Measurements from ENCODE around the gene ALDH2. TPM values are rescaled to one million over a fixed set of nuclear protein-coding genes. Genes with fewer than 3 reads are reported as not detected.

ALDH2 gene
- total and polyA plus RNA-seq, 9 of the 15 experiments (the other 6 are each of a cell fraction or from before 2014, with no cell fraction given) = 1.9 to 22.5 (median 12.2) TPM

GRCh38 chr12:111745211-111745610 lies 21.5 kb upstream of the ALDH2 start:
- POLR2A ChIA-PET = interaction anchor here (0.8 to 2.0 kb wide), 5 partner anchors 11 to 275 kb away, joined by 3 to 7 read pairs (median 4); no protein-coding TSS in a partner anchor
- CTCF ChIA-PET (ENCODE audit: low intra/inter-chr PET ratio) = interaction anchor here (0.6 kb wide), 1 partner anchor 68 kb away, joined by 3 read pairs; no protein-coding TSS in a partner anchor
- Histone ChIP-seq H3K36me3 (ENCODE audit: control insufficient read depth, insufficient read depth, low read length) (peaks cover 22% of the 10 kb centered on the region; the same call in 2 of the 3 replicates), H3K9me1 (ENCODE audit: control insufficient read depth, insufficient read depth, low read length) (no peaks in the 10 kb centered on the region), H3K27me3 (ENCODE audit: control insufficient read depth in 2 of 2, insufficient read depth in 2 of 2, low read length in 2 of 2) (no peaks in the 10 kb centered on the region), H3K4me1 (replicated peaks in 1 of 2; ENCODE audit: control insufficient read depth in 2 of 2, insufficient read depth in 2 of 2, low read length in 2 of 2) (peaks cover 14 to 25% of the 10 kb centered on the region in 2 experiments), H3K27ac (ENCODE audit: extremely low read depth, low read depth, low read length) (no peak overlapping the region), H3K4me3 (no peak overlapping the region), H3K79me2 (ENCODE audit: control insufficient read depth, insufficient read depth, low read length) (no peaks in the 10 kb centered on the region), H3K9ac (ENCODE audit: insufficient read depth in 1 of 2, low read depth in 2 of 2, low read length in 2 of 2) (no peak overlapping the region; a peak in 1 of 4 replicates), H2AFZ (ENCODE audit: low read depth, low read length) (no peak overlapping the region), H3K9me3 (replicated peaks; ENCODE audit: control insufficient read depth, insufficient read depth, low read depth, low read length) (no peaks in the 10 kb centered on the region), H3K4me2 (ENCODE audit: insufficient read depth, low read length) (no peak overlapping the region), H4K20me1 (replicated peaks; ENCODE audit: control insufficient read depth, insufficient read depth, low read length) (no peaks in the 10 kb centered on the region)
- DNase-seq (ENCODE audit: extremely low read depth in 1 of 4, low spot score in 3 of 4) (no peak), FAIRE-seq (no peak), ATAC-seq (no peak)
- WGBS (ENCODE audit: insufficient coverage, low coverage, missing lambda C conversion rate) = 37% methylated on average over 4 of the region's 4 CpGs
- in situ Hi-C loops (cut with MboI) (no loop called here), intact Hi-C loops (cut with micrococcal nuclease) (no loop called here)
- no TSS peak for BruUV-seq (replicated peaks)
- TF ChIP-seq ILK (tag; IDR thresholded peaks at IDR 0.05; ENCODE audit: borderline replicate concordance, low read depth) (no peak), BHLHE40 (IDR thresholded peaks at IDR 0.05; ENCODE audit: low read length) (peak; percentile 35; the same call in 1 of the 2 replicates), ZNF395 (CRISPR knock-in tag; IDR thresholded peaks at IDR 0.05) (no peak), MED1 (CRISPR knock-in tag; IDR thresholded peaks at IDR 0.05; ENCODE audit: borderline replicate concordance) (no peak), CREM (IDR thresholded peaks at IDR 0.05; ENCODE audit: low read depth) (no peak), MAFG (tag; conservative IDR thresholded peaks at IDR 0.05) (peak; percentile 47), C11orf30 (IDR thresholded peaks at IDR 0.05; ENCODE audit: low read depth) (peak; percentile 60), E2F3 (CRISPR knock-in tag; IDR thresholded peaks at IDR 0.05) (no peak), XRCC4 (IDR thresholded peaks at IDR 0.05; ENCODE audit: extremely low read depth, insufficient read depth, insufficient read length) (no peak), ZNF766 (CRISPR knock-in tag; conservative IDR thresholded peaks at IDR 0.05) (no peak), PKNOX1 (IDR thresholded peaks at IDR 0.05) (peak; percentile 17; the same call in 1 of the 2 replicates), ZNF316 (IDR thresholded peaks at IDR 0.05) (peak; percentile 73), FOXK2 (conservative IDR thresholded peaks at IDR 0.05 in 1 of 2, IDR thresholded peaks at IDR 0.05 in 1 of 2; ENCODE audit: low read depth in 2 of 2) (no peak), CBFA2T3 (IDR thresholded peaks at IDR 0.05) (peak; percentile 18; the same call in 1 of the 2 replicates), MAFF (IDR thresholded peaks at IDR 0.05; ENCODE audit: low read length) (peak; percentile 23; the same call in 1 of the 2 replicates), MCM5 (IDR thresholded peaks at IDR 0.05; ENCODE audit: low read depth) (no peak)

Measured in K562 (cell line).